HG03095 (cell line): ENCODE measurements around the gene DLST.

Experiments
- ATAC-seq: cut with Tn5 transposase; IDR thresholded peaks from one replicate; pipeline ENCODE4 v1.9.1; 2021; ENCODE audit warnings: moderate library complexity; ENCODE audit not compliant: unreplicated experiment

The DLST gene

GRCh38 chr14:74881431-74882102 lies at the start of gene DLST:
DLST (plus strand) TSS chr14:74881916; CDS start chr14:74881954, 38 bp downstream.
- peak; percentile 85 for ATAC-seq

GRCh38 chr14:74832849-74833248 lies 48.9 kb upstream of the DLST start:
- no peak for ATAC-seq

GRCh38 chr14:74834692-74835392 lies 46.9 kb upstream of the DLST start:
- no peak for ATAC-seq

- no peak for ATAC-seq
Measured at GRCh38 chr14:74835645-74836250, 46.0 kb upstream of the DLST start.

GRCh38 chr14:74836251-74836960 lies 45.3 kb upstream of the DLST start:
- ATAC-seq: no peak

- no peak for ATAC-seq
Measured at GRCh38 chr14:74838166-74838565, 43.5 kb upstream of the DLST start.

GRCh38 chr14:74840603-74841030 lies 41.1 kb upstream of the DLST start:
- no peak for ATAC-seq

- ATAC-seq: peak; percentile 72
Measured at GRCh38 chr14:74841230-74842207, 40.2 kb upstream of the DLST start.

GRCh38 chr14:74843653-74844052 lies 38.1 kb upstream of the DLST start:
- ATAC-seq: no peak

- no peak for ATAC-seq
Measured at GRCh38 chr14:74846168-74846567, 35.5 kb upstream of the DLST start.

GRCh38 chr14:74846968-74847665 lies 34.6 kb upstream of the DLST start:
- no peak for ATAC-seq

GRCh38 chr14:74848768-74849167 lies 32.9 kb upstream of the DLST start:
- ATAC-seq: no peak

- ATAC-seq: no peak
Measured at GRCh38 chr14:74852922-74853530, 28.7 kb upstream of the DLST start.

GRCh38 chr14:74853581-74853980 lies 28.1 kb upstream of the DLST start:
- ATAC-seq: no peak

GRCh38 chr14:74855021-74855420 lies 26.7 kb upstream of the DLST start:
- no peak for ATAC-seq

GRCh38 chr14:74855945-74856344 lies 25.8 kb upstream of the DLST start:
- no peak for ATAC-seq

- no peak for ATAC-seq
Measured at GRCh38 chr14:74856366-74856765, 25.4 kb upstream of the DLST start.

GRCh38 chr14:74858022-74858421 lies 23.7 kb upstream of the DLST start:
- no peak for ATAC-seq
